Heart right ventricle (tissue), 16 donors: ENCODE measurements around the gene CYB561A3. TPM values are rescaled to one million over a fixed set of nuclear protein-coding genes. Genes with fewer than 3 reads are reported as not detected.

ENCODE experiments used
- ATAC-seq, 8 donors: fragments of 200-7000 bp; cut with Tn5 transposase; one replicate each; pipeline ENCODE4 v1.9.1; 2020; ENCODE audit warnings: mild to moderate bottlenecking in 8 of 8, moderate library complexity in 8 of 8, moderate number of reproducible peaks in 1 of 8
- DNase-seq, 2 donors: peaks; one replicate each; pipeline ENCODE4 v3.0.0-alpha.2; 2020
- H3K27ac ChIP-seq, 10 donors: fragments of 200-600 bp; sonication (generic) in 2 of 10; one replicate each; pipeline versions ENCODE4 v1.5.0 to v1.8.0; 2020 to 2022; ENCODE audit warnings: mild to moderate bottlenecking in 3 of 10
- H3K27me3 ChIP-seq, 7 donors: fragments of 200-600 bp; one replicate each; pipeline ENCODE4 v1.8.0; 2021 to 2022; ENCODE audit warnings: mild to moderate bottlenecking in 2 of 7
- H3K36me3 ChIP-seq, 9 donors: fragments of 200-600 bp; sonication (generic) in 1 of 9; one replicate each; pipeline versions ENCODE4 v1.5.0 to v1.8.0; 2020 to 2022; ENCODE audit warnings: mild to moderate bottlenecking in 2 of 9
- H3K4me1 ChIP-seq, 9 donors: fragments of 200-600 bp; sonication (generic) in 1 of 9; one replicate each; pipeline versions ENCODE4 v1.5.0 to v1.8.0; 2020 to 2022; ENCODE audit warnings: mild to moderate bottlenecking in 4 of 9
- H3K4me3 ChIP-seq, 10 donors: fragments of 200-600 bp; sonication (generic) in 2 of 10; one replicate each; pipeline versions ENCODE4 v1.5.0 to v1.8.0; 2020 to 2022; ENCODE audit warnings: mild to moderate bottlenecking in 7 of 10, moderate library complexity in 2 of 10
- H3K9me3 ChIP-seq, 11 donors: fragments of 200-600 bp in 10 of 11; sonication (generic) in 2 of 11; one replicate each; pipeline versions ENCODE4 v1.5.0 to v1.8.0; 2013 to 2022; ENCODE audit warnings: mild to moderate bottlenecking in 2 of 11, control low read depth in 1 of 11, moderate library complexity in 1 of 11
- CTCF ChIP-seq, 9 donors: fragments of 200-600 bp; sonication (generic) in 2 of 9; IDR thresholded peaks; one replicate each; pipeline versions ENCODE4 v1.5.0 to v1.8.0; 2021 to 2022; ENCODE audit warnings: antibody characterized with exemption in 9 of 9, mild to moderate bottlenecking in 5 of 9, moderate library complexity in 1 of 9
- WGBS, 2 donors: extraction: QIAGEN DNeasy Blood & Tissue Kit; methylation state at CpG; one replicate each; pipeline ENCODE4 v1.1.7; 2013; ENCODE audit warnings: inconsistent platforms in 1 of 2; 5-methylcytosine and 5-hydroxymethylcytosine counted together
- intact Hi-C, 10 donors: fragments of 100-400 bp; cut with DNase I; formaldehyde crosslinking; loops; one replicate each; pipeline versions ENCODE4 v1.11.1 to v1.14.2; 2022
- polyA plus RNA-seq, 2 donors: library from polyadenylated mRNA; stranded (reverse); fragments of 200-250 nt; gene quantifications; one replicate each; pipeline ENCODE4 v1.2.3, GENCODE V29; 2013
- total RNA-seq, 10 donors: library from RNA; stranded (reverse); fragmentation: NEBNext Ultra II Directional in 3 of 10; extraction: Animal tissue kit (Norgen Biotek cat#: 25700) in 3 of 10; gene quantifications; one replicate each; pipeline versions ENCODE4 v1.2.1 to v1.2.4, GENCODE V29; 2021 to 2023
- donor health status: Arrhythmogenic right ventricular cardiomyopathy.
- donor health status: ischemic (EF 13 %, LVEDD 7.1; RV severe dilation, severe dysfunction).
- donor health status: healthy with polysubstance abuse.
- donor health status: DM: no; HTN: yes; CAD: no.
- donor health status: DM: no; HTN: no; CAD: no.
- donor health status: ischemic (EF 25% LVEDD 6.9; RV normal size, moderate dysfunction).
- donor health status: ischemic (EF 25% LVEDD 5.7; RV mildly dilated, moderate dysfunction).
- donor health status: healthy.
- donor health status: DM: yes; HTN: yes; CAD: no.
- donor health status: Ischemic cardiomyopathy.
- donor health status: ischemic (EF 35%, LVEDD 5.7; RV mildly dilated, moderate dysfunction).
- donor health status: nonischemic (EF 11% LVEDD 7.7; RV severe dilation, severe dysfunction).
- donor health status: DM: yes; HTN: yes; CAD: no.
- donor health status: PGD.
- donor health status: ischemic (EF 29% LVEDD 5.4; RV normal size, mild dysfunction).
- donor health status: nonischemic (EF 23%, LVEDD 6.1; RV moderate dilation, normal function).

The CYB561A3 gene
- total and polyA plus RNA-seq, 12 donors, result 6.0 to 18.6 (median 10.5) TPM

GRCh38 chr11:61309141-61309540 is 52.5 kb downstream of the CYB561A3 start:
- H3K4me3 ChIP-seq, result no peak overlapping the region
- no peak for ATAC-seq
- intact Hi-C loops, result no loop called here
- H3K36me3 ChIP-seq, result peaks cover 6 to 100% (median 91%) of the 10 kb centered on the region in 9 donors
- 91 to 92% methylated on average over 4 of the region's 4 CpGs for WGBS, 2 donors
- H3K27ac ChIP-seq, result no peak overlapping the region
- no peaks in the 10 kb centered on the region for H3K9me3 ChIP-seq
- no peak for TF ChIP-seq CTCF (IDR thresholded peaks at IDR 0.05)
- no peaks in the 10 kb centered on the region for H3K27me3 ChIP-seq
- DNase-seq, result no peak
- no peaks in the 10 kb centered on the region for H3K4me1 ChIP-seq

DNA sequence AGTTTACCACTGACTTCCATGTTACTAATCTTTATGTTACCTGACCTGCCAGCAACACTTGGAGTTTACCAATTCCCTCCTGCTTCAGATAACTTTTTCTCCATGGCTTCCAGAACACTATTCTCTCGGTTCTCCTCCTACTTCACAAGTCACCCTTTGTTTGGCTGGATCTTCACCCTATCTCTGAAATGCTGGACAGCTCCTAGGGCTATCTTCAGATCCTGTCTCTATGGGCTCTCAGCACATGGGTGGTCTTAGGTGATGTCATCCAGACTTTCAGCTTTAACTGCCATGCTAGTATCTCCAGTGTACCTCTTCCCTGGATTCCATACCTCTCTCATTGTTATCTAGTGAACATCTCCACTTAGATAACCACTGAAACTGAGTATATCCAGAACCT is 54.3 kb downstream of the CYB561A3 start:
- intact Hi-C loops, result no loop called here
- Histone ChIP-seq H3K36me3 (peaks cover 0 to 100% (median 89%) of the 10 kb centered on the region in 9 donors), H3K4me3 (no peak overlapping the region), H3K27ac (no peak overlapping the region), H3K9me3 (no peaks in the 10 kb centered on the region), H3K4me1 (no peaks in the 10 kb centered on the region), H3K27me3 (no peaks in the 10 kb centered on the region)
- DNase-seq, result no peak
- TF ChIP-seq CTCF (IDR thresholded peaks at IDR 0.05), result no peak
- whole genome bisulfite sequencing, 2 donors, result 50 to 72% methylated on average over 1 of the region's 1 CpG
- ATAC-seq, result no peak

GRCh38 chr11:61306221-61306620 is 55.5 kb downstream of the CYB561A3 start:
- Histone ChIP-seq H3K27ac (no peak overlapping the region), H3K9me3 (no peaks in the 10 kb centered on the region), H3K27me3 (no peaks in the 10 kb centered on the region), H3K4me1 (no peaks in the 10 kb centered on the region), H3K36me3 (peaks cover 0 to 100% (median 88%) of the 10 kb centered on the region in 9 donors), H3K4me3 (no peak overlapping the region)
- no peak for TF ChIP-seq CTCF (IDR thresholded peaks at IDR 0.05)
- intact Hi-C loops, result no loop called here
- DNase-seq (no peak), ATAC-seq (no peak)
- 95 to 97% methylated on average over 1 of the region's 1 CpG for WGBS, 2 donors

- Histone ChIP-seq H3K27me3 (no peaks in the 10 kb centered on the region), H3K9me3 (no peaks in the 10 kb centered on the region), H3K4me3 (no peak overlapping the region), H3K4me1 (no peaks in the 10 kb centered on the region), H3K36me3 (peaks cover 0 to 100% (median 89%) of the 10 kb centered on the region in 9 donors), H3K27ac (no peak overlapping the region)
- 95% methylated on average over 7 of the region's 7 CpGs for WGBS, 2 donors
- DNase-seq (no peak), ATAC-seq (no peak)
- intact Hi-C loops, result no loop called here
- TF ChIP-seq CTCF (IDR thresholded peaks at IDR 0.05), result no peak
Observed at GRCh38 chr11:61305417-61305816, 56.3 kb downstream of the CYB561A3 start.
